GM12872 (cell line): ENCODE results near the gene LRGUK.

Experiments used
- TF ChIP-seq, protein P1 (sequence below): IDR thresholded peaks from 3 replicates; pipeline ENCODE4 v1.5.1; 2011; ENCODE audit warnings: low read depth, mild to moderate bottlenecking, low read length, moderate library complexity; ENCODE audit not compliant: insufficient read depth

LRGUK gene

DNA sequence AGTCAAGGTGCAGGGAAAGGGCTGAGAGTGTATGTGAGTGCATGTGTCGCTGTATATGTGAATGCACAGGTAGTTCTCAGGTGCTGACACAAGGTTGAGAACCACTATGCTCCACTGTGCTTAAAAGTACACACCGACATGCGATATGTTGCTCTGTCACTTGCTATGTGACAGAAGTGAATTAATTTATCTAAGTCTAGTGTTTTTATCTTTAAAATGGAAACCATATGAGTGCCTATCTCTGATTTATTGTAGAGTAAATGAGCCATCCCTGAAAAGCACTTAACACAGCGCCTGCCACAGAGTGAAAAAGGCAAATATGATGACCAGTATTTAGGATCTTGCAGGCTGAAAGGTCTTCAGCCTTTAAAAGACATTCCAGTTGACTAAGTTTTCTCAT is 184.7 kb downstream of the LRGUK start:
- TF ChIP-seq, protein P1, sequence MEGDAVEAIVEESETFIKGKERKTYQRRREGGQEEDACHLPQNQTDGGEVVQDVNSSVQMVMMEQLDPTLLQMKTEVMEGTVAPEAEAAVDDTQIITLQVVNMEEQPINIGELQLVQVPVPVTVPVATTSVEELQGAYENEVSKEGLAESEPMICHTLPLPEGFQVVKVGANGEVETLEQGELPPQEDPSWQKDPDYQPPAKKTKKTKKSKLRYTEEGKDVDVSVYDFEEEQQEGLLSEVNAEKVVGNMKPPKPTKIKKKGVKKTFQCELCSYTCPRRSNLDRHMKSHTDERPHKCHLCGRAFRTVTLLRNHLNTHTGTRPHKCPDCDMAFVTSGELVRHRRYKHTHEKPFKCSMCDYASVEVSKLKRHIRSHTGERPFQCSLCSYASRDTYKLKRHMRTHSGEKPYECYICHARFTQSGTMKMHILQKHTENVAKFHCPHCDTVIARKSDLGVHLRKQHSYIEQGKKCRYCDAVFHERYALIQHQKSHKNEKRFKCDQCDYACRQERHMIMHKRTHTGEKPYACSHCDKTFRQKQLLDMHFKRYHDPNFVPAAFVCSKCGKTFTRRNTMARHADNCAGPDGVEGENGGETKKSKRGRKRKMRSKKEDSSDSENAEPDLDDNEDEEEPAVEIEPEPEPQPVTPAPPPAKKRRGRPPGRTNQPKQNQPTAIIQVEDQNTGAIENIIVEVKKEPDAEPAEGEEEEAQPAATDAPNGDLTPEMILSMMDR = no peak

DNA sequence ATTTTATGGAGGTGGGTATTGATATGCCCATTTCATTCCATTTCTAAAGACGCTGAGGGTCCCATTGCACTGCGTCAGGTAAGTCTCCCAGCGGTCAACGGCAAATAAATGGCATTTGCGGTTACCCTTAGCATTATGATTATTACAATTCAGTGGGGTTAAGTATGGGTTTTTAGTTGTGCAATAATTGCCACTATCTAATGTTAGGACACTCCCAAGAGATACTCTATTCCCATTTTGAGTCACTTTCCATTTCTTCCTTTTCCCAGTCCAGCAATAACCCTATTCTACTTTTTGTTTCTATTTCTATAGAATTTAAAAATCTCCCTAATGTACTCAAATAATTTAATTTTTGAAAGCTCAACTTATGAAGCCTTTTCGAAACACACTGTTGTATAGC is 185.6 kb downstream of the LRGUK start:
- TF ChIP-seq, protein P1 = no peak

GRCh38 chr7:134313543-134313942 is 186.4 kb downstream of the LRGUK start:
- TF ChIP-seq, protein P1 = no peak
